Cardiac muscle cell (in vitro differentiated cells and primary cell): ENCODE measurements around the gene MGLL. TPM values are rescaled to one million over a fixed set of nuclear protein-coding genes. Genes with fewer than 3 reads are reported as not detected.
A peak's percentile ranks its signal among the peaks of the same experiment; 100 is the strongest.
"Not testable (repeated sequence)": the region's sequence is repeated elsewhere in the genome, so short reads cannot be mapped to it uniquely, and the experiment has no call there.

Experiments
- DNase-seq, 2 donors: peaks; one replicate each; pipeline versions ENCODE4 v3.0.0 to v3.0.0-alpha.2; 2010 to 2017; ENCODE audit warnings: low read depth in 1 of 2, low spot score in 1 of 2
- H3K27ac ChIP-seq: fragments of 200-600 bp; sonication (generic); 2 replicates; pipeline ENCODE4 v1.5.1; 2016
- H3K27me3 ChIP-seq: fragments of 200-600 bp; sonication (generic); 2 replicates; pipeline ENCODE4 v1.6.0; 2016; ENCODE audit warnings: control low read depth
- H3K36me3 ChIP-seq: fragments of 200-600 bp; sonication (generic); 2 replicates; pipeline ENCODE4 v1.5.1; 2016; ENCODE audit warnings: control low read depth
- H3K4me1 ChIP-seq: fragments of 200-600 bp; sonication (generic); 2 replicates; pipeline ENCODE4 v1.8.1; 2017; ENCODE audit warnings: low read depth, mild to moderate bottlenecking, mixed run types
- H3K4me3 ChIP-seq: fragments of 200-600 bp; sonication (generic); 2 replicates; pipeline ENCODE4 v1.5.1; 2016; ENCODE audit warnings: mild to moderate bottlenecking
- H3K9me3 ChIP-seq: fragments of 200-600 bp; sonication (generic); 2 replicates; pipeline ENCODE4 v1.5.1; 2017; ENCODE audit warnings: low read depth, mild to moderate bottlenecking, control low read depth
- CTCF ChIP-seq: IDR thresholded peaks from 2 replicates; pipeline ENCODE4 v1.5.1; 2012; ENCODE audit warnings: low read depth, mild to moderate bottlenecking, low read length
- polyA plus RNA-seq: library from polyadenylated mRNA; unstranded; fragments of >200 nt; fragmentation: Nextera tagmentation; extraction: Ambion mirVana; gene quantifications from 2 replicates; pipeline ENCODE4 v1.2.1, GENCODE V29; 2016
- total RNA-seq: library from RNA; depleted of rRNA; stranded (reverse); fragments of >200 nt; gene quantifications from 2 replicates; pipeline ENCODE4 v1.2.3, GENCODE V29; 2016

The MGLL gene
- total and polyA plus RNA-seq, 2 experiments from 2014 or later = 1.0 TPM

GRCh38 chr3:127682561-127682960 is 139.8 kb downstream of the MGLL start:
- no peaks in the 10 kb centered on the region for H3K27me3 ChIP-seq
- H3K27ac ChIP-seq = no peak overlapping the region
- no peak for DNase-seq
- no peaks in the 10 kb centered on the region for H3K9me3 ChIP-seq
- no peaks in the 10 kb centered on the region for H3K36me3 ChIP-seq
- no peaks in the 10 kb centered on the region for H3K4me1 ChIP-seq
- no peak for TF ChIP-seq CTCF
- H3K4me3 ChIP-seq = no peak overlapping the region

DNA sequence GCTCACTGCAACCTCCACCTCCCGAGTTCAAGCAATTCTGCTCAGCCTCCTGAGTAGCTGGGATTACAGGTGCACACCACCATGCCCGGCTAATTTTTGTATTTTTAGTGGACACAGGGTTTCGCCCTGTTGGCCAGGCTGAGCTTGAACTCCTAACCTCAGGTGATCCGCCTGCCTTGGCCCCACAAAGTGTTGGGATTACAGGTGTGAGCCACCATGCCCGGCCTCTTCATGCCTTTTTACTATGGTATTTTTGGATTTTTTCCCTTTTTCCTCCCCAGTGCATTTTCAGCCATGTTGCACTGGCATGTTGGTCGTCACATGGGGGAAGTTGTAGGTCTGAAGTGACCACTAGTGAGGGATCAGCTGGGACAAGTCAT is 140.2 kb downstream of the MGLL start:
- H3K27me3 ChIP-seq, H3K36me3 ChIP-seq, DNase-seq, H3K4me3 ChIP-seq, H3K27ac ChIP-seq, H3K9me3 ChIP-seq, H3K4me1 ChIP-seq: not testable (repeated sequence)

- no peak for DNase-seq
- Histone ChIP-seq H3K4me3 (no peak overlapping the region), H3K4me1 (no peaks in the 10 kb centered on the region), H3K27me3 (no peaks in the 10 kb centered on the region), H3K36me3 (no peaks in the 10 kb centered on the region), H3K9me3 (no peaks in the 10 kb centered on the region), H3K27ac (no peak overlapping the region)
- TF ChIP-seq CTCF = no peak
These were observed 141.5 kb downstream of the MGLL start for GRCh38 chr3:127680798-127681221.

DNA sequence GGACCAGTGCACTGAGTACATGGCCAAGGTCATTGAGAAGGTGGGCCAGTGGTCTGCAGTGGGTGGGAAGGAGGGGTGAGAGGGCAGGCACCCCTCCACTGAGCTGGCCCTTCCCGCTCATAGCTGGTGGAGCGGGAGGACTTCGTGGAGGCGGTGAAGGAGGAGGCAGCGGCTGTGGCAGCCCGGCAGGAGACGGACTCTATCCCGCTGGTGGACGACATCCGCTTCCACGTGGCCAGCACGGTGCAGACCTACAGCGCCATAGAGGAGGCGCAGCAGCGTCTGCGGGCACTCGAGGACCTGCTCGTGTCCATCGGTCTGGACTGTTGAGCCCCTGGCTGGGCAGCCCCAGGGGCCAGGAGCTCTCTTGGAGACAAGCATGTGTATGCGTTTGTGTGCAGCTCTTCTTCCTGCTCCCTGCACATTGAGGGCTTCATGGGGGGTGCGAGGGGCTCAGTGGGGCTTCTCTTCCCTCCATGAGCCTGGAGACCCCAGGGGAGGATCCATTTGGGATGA is 142.1 kb downstream of the MGLL start:
- Histone ChIP-seq H3K36me3 (no peaks in the 10 kb centered on the region), H3K4me3 (no peak overlapping the region), H3K9me3 (no peaks in the 10 kb centered on the region), H3K27me3 (no peaks in the 10 kb centered on the region), H3K4me1 (no peaks in the 10 kb centered on the region), H3K27ac (no peak overlapping the region)
- no peak for TF ChIP-seq CTCF
- DNase-seq = no peak

DNA sequence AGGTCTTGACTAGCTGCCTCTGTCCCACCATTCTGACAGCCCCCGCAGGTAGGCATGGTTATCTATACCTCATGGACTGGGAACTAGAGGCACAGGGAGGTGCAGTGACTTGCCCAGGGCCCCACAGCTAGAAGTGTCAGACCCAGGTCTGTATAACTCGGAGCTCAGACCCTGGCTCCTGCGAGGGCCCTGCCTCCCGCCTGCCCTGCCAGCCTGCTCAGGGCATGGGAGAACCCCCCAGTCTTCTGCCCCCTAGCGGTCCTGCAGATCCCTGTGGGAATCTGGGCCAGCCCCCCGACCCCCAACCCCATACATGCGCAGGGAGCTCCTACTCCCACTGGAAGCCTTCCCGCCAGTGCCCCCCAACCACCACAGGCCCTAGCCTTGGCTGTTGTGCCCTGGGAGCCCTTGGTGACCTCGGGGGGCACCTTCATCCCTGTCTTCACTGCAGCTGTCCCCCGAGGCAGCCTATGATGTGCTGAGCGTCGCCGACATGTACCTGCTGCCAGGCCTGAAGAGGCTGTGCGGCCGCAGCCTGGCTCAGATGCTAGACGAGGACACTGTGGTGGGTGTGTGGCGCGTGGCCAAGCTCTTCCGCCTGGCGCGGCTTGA is 142.7 kb downstream of the MGLL start:
- peak; percentile 13 for TF ChIP-seq CTCF
- no peaks in the 10 kb centered on the region for H3K27me3 ChIP-seq
- no peaks in the 10 kb centered on the region for H3K4me1 ChIP-seq
- no peak overlapping the region for H3K27ac ChIP-seq
- no peak overlapping the region for H3K4me3 ChIP-seq
- no peaks in the 10 kb centered on the region for H3K9me3 ChIP-seq
- DNase-seq = no peak
- no peaks in the 10 kb centered on the region for H3K36me3 ChIP-seq

DNA sequence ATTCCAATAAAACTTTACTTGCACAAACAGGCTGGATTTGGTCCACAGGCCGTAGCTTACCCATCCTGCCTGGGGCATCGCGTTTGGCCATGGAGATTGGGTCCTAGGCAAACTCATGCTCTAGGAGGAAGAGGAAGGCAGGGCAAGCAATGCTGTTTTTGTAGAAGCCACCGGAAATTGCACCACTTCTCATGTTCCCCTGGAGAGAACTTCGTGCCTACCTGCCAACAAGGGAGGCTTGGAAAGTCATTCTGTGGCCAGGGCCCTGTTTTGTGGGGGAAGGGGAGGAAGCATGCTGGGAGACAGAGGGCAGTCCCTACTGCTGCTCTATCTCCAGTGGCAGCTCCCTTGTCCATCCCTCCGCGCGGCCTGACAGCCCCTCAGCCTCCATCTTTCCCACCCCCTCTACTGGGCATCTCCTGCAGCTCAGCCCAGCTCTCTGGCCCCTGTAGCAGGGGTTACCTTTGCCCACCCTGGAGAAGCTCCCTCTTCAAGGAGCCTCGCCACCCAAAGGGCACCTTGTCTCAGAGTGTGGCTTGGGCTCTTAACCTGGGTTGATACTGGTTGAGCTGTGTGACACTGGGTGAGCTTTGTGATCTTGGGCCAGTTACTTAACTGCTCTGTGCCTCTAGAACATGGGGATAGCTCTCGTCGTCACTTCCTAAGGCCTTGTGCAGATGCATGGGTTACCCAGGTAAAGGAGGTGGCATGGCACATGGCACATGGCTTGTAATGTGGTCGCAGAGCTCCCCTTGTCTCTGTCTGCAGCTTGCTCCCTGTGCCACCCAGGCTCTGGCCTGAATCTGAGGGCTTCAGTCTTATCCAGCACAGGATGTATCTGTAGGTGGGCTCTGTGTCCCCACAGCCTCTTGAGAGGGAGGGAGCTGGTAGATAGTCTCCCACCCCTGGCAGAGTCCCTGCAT is 143.4 kb downstream of the MGLL start:
- no peaks in the 10 kb centered on the region for H3K4me1 ChIP-seq
- DNase-seq = no peak
- H3K9me3 ChIP-seq = no peaks in the 10 kb centered on the region
- no peak overlapping the region for H3K27ac ChIP-seq
- H3K27me3 ChIP-seq = no peaks in the 10 kb centered on the region
- no peaks in the 10 kb centered on the region for H3K36me3 ChIP-seq
- no peak overlapping the region for H3K4me3 ChIP-seq
- no peak for TF ChIP-seq CTCF
